GM19452 (cell line): ENCODE data around the gene HYI.

Experiments
- ATAC-seq: cut with Tn5 transposase; IDR thresholded peaks from one replicate; pipeline ENCODE4 v1.9.1; 2021; ENCODE audit not compliant: unreplicated experiment

Gene HYI

DNA sequence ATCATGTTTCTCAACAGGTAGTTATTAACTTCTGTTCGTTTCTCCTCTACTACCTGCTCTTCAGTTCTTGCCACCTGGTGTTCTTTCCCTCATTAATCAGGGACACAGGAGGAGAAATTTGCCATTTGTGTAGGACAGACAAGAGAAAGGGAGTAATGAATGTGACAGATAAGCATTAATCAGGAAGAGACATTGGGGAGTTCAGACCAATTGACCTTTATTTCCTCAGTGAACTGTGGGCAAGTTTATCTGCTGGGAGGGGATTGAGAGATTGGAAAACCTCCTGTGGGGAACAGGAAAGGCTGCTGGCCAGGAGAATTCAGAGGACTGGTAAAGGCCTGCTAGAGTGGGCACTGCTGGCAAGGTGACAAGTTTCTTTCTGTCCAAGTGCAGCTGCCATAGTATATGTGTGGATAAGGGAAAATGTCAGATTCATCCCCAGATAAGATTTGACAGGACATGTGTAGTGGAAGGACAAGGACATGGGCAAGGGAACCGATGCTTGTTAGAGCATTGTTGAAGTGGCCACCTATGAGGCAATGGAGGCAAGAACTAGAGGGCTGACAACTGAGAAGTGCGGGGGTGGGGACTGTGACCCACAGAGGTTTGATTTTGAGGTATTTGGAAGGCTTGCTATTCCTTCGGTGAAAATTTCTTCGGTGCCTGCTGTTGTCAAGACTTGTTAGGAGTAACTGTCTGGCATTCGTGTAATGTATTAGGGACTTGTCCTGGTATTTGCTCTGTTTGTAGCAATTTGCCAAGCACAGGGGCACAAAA, 51.5 kb downstream of the HYI start:
- ATAC-seq: no peak
